ENCODE data around the gene PLCZ1.

Gene PLCZ1

DNA sequence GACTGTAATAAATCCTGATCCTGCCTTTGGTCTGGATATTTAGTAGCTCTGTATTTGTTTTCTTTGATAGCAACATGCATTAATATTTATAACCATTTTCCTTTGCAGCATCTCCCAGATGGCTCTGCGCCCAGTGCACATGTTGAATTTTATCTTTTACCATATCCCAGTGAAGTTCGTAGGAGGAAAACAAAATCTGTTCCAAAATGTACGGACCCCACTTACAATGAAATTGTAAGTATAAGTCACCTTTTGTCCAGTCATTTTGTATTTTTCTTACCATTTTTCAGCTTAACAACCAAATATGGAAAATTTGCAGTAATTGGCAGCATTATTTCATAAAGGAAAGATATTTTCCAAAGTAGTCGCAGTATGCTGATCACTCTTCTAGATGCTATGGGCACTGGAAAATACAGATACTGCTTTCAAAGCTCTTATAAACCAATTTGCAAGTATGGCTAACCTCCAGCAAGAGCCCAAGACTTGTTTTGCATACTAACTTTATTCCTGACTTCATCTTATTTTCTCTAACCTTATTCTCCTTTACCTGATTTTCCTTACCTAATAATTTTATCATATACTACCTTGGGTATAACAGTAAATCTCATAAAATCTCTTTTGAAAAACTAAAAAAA is 97.4 kb downstream of the PLCZ1 start:
- Mint-ChIP-seq H3K27me3 (no peaks in the 10 kb centered on the region), H3K4me3 (no peak overlapping the region), H3K4me1 (ENCODE audit: low read depth) (no peaks in the 10 kb centered on the region), H3K9me3 (peaks cover 2% of the 10 kb centered on the region), H3K36me3 (ENCODE audit: low read depth) (no peaks in the 10 kb centered on the region), H3K27ac (no peak overlapping the region)
- intact Hi-C loops (cut with micrococcal nuclease) = no loop called here

DNA sequence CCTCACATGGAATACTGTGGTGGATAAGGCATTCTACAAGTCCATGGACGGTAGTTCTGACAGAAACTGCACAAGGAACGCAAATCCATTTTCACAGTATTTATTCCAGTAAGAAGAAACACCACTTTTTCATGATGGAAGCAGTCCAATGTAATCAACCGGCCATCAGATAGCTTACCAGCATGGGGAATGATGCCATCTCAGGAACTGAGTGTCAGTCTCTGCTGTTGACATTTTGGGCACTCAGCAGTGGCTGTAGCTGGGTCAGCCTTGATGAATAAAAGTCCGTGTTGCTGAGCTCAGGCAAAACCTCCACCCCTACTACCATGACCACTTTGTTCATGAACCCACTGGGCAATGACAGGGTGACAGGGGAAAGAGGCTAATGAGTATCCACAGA is 103.4 kb downstream of the PLCZ1 start:
- intact Hi-C loops (cut with micrococcal nuclease) = no loop called here
- Mint-ChIP-seq H3K4me3 (no peak overlapping the region), H3K27ac (no peak overlapping the region)

More for the DNA sequence above, 103.4 kb downstream of the PLCZ1 start:
- H3K36me3 Mint-ChIP-seq (ENCODE audit: low read depth) = no peaks in the 10 kb centered on the region
- peaks cover 13% of the 10 kb centered on the region for H3K9me3 Mint-ChIP-seq
- no peaks in the 10 kb centered on the region for H3K4me1 Mint-ChIP-seq (ENCODE audit: low read depth)
- H3K27me3 Mint-ChIP-seq = no peaks in the 10 kb centered on the region

All from dendritic cell treated with granulocyte-macrophage colony-stimulating factor and Interleukin-4, amounts not matched to agents 40 ng/mL and 50 ng/mL, for 4 days (primary cell).